GM18858 (cell line): Measurements from ENCODE around the gene SYTL2.

Experiments
- ATAC-seq: cut with Tn5 transposase; IDR thresholded peaks from one replicate; pipeline ENCODE4 v1.9.1; 2021; ENCODE audit not compliant: unreplicated experiment

The SYTL2 gene

GRCh38 chr11:85767246-85767945, 43.5 kb downstream of the SYTL2 start:
- no peak for ATAC-seq

GRCh38 chr11:85766721-85767161, 44.2 kb downstream of the SYTL2 start:
- no peak for ATAC-seq

- ATAC-seq, result no peak
Measured at GRCh38 chr11:85764796-85765195, 46.1 kb downstream of the SYTL2 start.

- ATAC-seq, result no peak
Measured at GRCh38 chr11:85762226-85762625, 48.7 kb downstream of the SYTL2 start.

- no peak for ATAC-seq
Measured at GRCh38 chr11:85759915-85760314, 51.0 kb downstream of the SYTL2 start.

GRCh38 chr11:85758480-85759039, 52.4 kb downstream of the SYTL2 start:
- ATAC-seq, result no peak

- no peak for ATAC-seq
Measured at GRCh38 chr11:85758026-85758425, 52.9 kb downstream of the SYTL2 start.

GRCh38 chr11:85756401-85757200, 54.3 kb downstream of the SYTL2 start:
- ATAC-seq, result no peak

GRCh38 chr11:85755701-85756100, 55.2 kb downstream of the SYTL2 start:
- ATAC-seq, result no peak

GRCh38 chr11:85755285-85755684, 55.7 kb downstream of the SYTL2 start:
- no peak for ATAC-seq

GRCh38 chr11:85752890-85753581, 57.9 kb downstream of the SYTL2 start:
- no peak for ATAC-seq

- no peak for ATAC-seq
Measured at GRCh38 chr11:85752201-85752889, 58.6 kb downstream of the SYTL2 start.

- ATAC-seq, result no peak
Measured at GRCh38 chr11:85751724-85752123, 59.2 kb downstream of the SYTL2 start.

- no peak for ATAC-seq
Measured at GRCh38 chr11:85750646-85751045, 60.3 kb downstream of the SYTL2 start.

GRCh38 chr11:85749884-85750283, 61.1 kb downstream of the SYTL2 start:
- ATAC-seq, result no peak

- ATAC-seq, result no peak
Measured at GRCh38 chr11:85749287-85749834, 61.6 kb downstream of the SYTL2 start.

GRCh38 chr11:85748455-85748891, 62.5 kb downstream of the SYTL2 start:
- no peak for ATAC-seq

- ATAC-seq, result no peak
Measured at GRCh38 chr11:85746670-85747069, 64.3 kb downstream of the SYTL2 start.

- no peak for ATAC-seq
Measured at GRCh38 chr11:85745626-85746025, 65.3 kb downstream of the SYTL2 start.

- ATAC-seq, result no peak
Measured at GRCh38 chr11:85742873-85743275, 68.1 kb downstream of the SYTL2 start.
